Activated CD4-positive, alpha-beta T cell treated with anti-CD3 and anti-CD28 coated beads, Interleukin-2, amount 10 ng/mL, durations not matched to agents 7 days and 5 days (primary cell): ENCODE measurements around the gene SND1. TPM values are rescaled to one million over a fixed set of nuclear protein-coding genes. Genes with fewer than 3 reads are reported as not detected.

Source experiments
- CTCF ChIA-PET: fragments of 350-600 bp; sonication (Branson Sonifier 250); formaldehyde crosslinking; loops from one replicate; lab custom pipeline; 2021; ENCODE audit warnings: antibody characterized with exemption; lab: Charles Lee
- POLR2A ChIA-PET: fragments of 350-600 bp; sonication (Branson Sonifier 250); formaldehyde crosslinking; loops from one replicate; lab custom pipeline; 2021; ENCODE audit warnings: antibody characterized with exemption; lab: Charles Lee
- DNase-seq: peaks from one replicate; pipeline ENCODE4 v3.0.0-alpha.2; 2020
- H3K27ac Mint-ChIP-seq: one replicate; pipeline ENCODE4 v1.8.0; 2021; ENCODE audit warnings: mild to moderate bottlenecking, moderate library complexity, mixed read lengths
- H3K27me3 Mint-ChIP-seq: one replicate; pipeline ENCODE4 v1.8.0; 2021; ENCODE audit warnings: mixed read lengths
- H3K36me3 Mint-ChIP-seq: one replicate; pipeline ENCODE4 v1.8.0; 2021; ENCODE audit warnings: low read depth, mixed read lengths
- H3K4me1 Mint-ChIP-seq: one replicate; pipeline ENCODE4 v1.8.0; 2021; ENCODE audit warnings: mixed read lengths
- H3K4me3 Mint-ChIP-seq: one replicate; pipeline ENCODE4 v1.8.0; 2021; ENCODE audit warnings: mild to moderate bottlenecking, moderate library complexity, mixed read lengths
- H3K9me3 Mint-ChIP-seq: one replicate; pipeline ENCODE4 v1.8.0; 2021; ENCODE audit warnings: mixed read lengths
- total RNA-seq, 2 experiments: library from RNA; stranded (reverse); gene quantifications; one replicate each; pipeline ENCODE4 v1.2.3, GENCODE V29; 2021

SND1 gene
- total RNA-seq, 2 experiments from 2014 or later = 141 to 163 TPM

- POLR2A ChIA-PET = no interaction called here
These were observed 192.8 kb downstream of the SND1 start for GRCh38 chr7:127844707-127845331.

GRCh38 chr7:127845522-127846214 lies 193.7 kb downstream of the SND1 start:
- ChIA-PET POLR2A (no interaction called here), CTCF (no interaction called here)
- Mint-ChIP-seq H3K4me1 (peaks cover 15% of the 10 kb centered on the region), H3K4me3 (no peak overlapping the region), H3K9me3 (no peaks in the 10 kb centered on the region), H3K36me3 (peaks cover 36% of the 10 kb centered on the region), H3K27me3 (no peaks in the 10 kb centered on the region), H3K27ac (no peak overlapping the region)
- no peak for DNase-seq

More at GRCh38 chr7:127844707-127845331, 192.8 kb downstream of the SND1 start:
- Mint-ChIP-seq H3K27me3 (no peaks in the 10 kb centered on the region), H3K27ac (no peak overlapping the region), H3K4me1 (peaks cover 7% of the 10 kb centered on the region), H3K36me3 (peaks cover 29% of the 10 kb centered on the region), H3K4me3 (no peak overlapping the region), H3K9me3 (no peaks in the 10 kb centered on the region)
- no peak for DNase-seq
- CTCF ChIA-PET = interaction anchor here (1.5 kb wide), 1 partner anchor 10 kb away, joined by 6 read pairs; no protein-coding TSS in a partner anchor

GRCh38 chr7:127847641-127848040 lies 195.6 kb downstream of the SND1 start:
- no peak for DNase-seq
- Mint-ChIP-seq H3K27ac (no peak overlapping the region), H3K4me3 (no peak overlapping the region), H3K27me3 (no peaks in the 10 kb centered on the region), H3K9me3 (no peaks in the 10 kb centered on the region), H3K4me1 (peaks cover 16% of the 10 kb centered on the region), H3K36me3 (peaks cover 38% of the 10 kb centered on the region)
- CTCF ChIA-PET = interaction anchor here (0.6 kb wide), 1 partner anchor 176 kb away, joined by 3 read pairs; no protein-coding TSS in a partner anchor
- POLR2A ChIA-PET = no interaction called here

- H3K4me3 Mint-ChIP-seq = no peak overlapping the region
- peaks cover 37% of the 10 kb centered on the region for H3K36me3 Mint-ChIP-seq
- CTCF ChIA-PET = no interaction called here
- H3K27me3 Mint-ChIP-seq = no peaks in the 10 kb centered on the region
- no peak overlapping the region for H3K27ac Mint-ChIP-seq
- no peak for DNase-seq
- POLR2A ChIA-PET = no interaction called here
- H3K4me1 Mint-ChIP-seq = peaks cover 20% of the 10 kb centered on the region
- H3K9me3 Mint-ChIP-seq = no peaks in the 10 kb centered on the region
These were observed 196.2 kb downstream of the SND1 start for GRCh38 chr7:127848241-127848640.

- ChIA-PET CTCF (no interaction called here), POLR2A (no interaction called here)
- Mint-ChIP-seq H3K9me3 (no peaks in the 10 kb centered on the region), H3K36me3 (peaks cover 33% of the 10 kb centered on the region), H3K4me1 (peaks cover 20% of the 10 kb centered on the region), H3K27ac (no peak overlapping the region), H3K27me3 (no peaks in the 10 kb centered on the region), H3K4me3 (no peak overlapping the region)
- DNase-seq = no peak
These were observed 198.2 kb downstream of the SND1 start for GRCh38 chr7:127850195-127850594.

GRCh38 chr7:127854383-127854782 lies 202.4 kb downstream of the SND1 start:
- H3K27ac Mint-ChIP-seq = no peak overlapping the region
- CTCF ChIA-PET = interaction anchor here (0.7 to 1.1 kb wide), 2 partner anchors 10 to 691 kb away, joined by 3 to 6 read pairs; no protein-coding TSS in a partner anchor
- peaks cover 11% of the 10 kb centered on the region for H3K27me3 Mint-ChIP-seq
- H3K4me1 Mint-ChIP-seq = peaks cover 51% of the 10 kb centered on the region
- no peak for DNase-seq
- H3K4me3 Mint-ChIP-seq = no peak overlapping the region
- H3K9me3 Mint-ChIP-seq = no peaks in the 10 kb centered on the region
- H3K36me3 Mint-ChIP-seq = peaks cover 24% of the 10 kb centered on the region
- POLR2A ChIA-PET = no interaction called here

GRCh38 chr7:127857464-127857841 lies 205.5 kb downstream of the SND1 start:
- H3K4me1 Mint-ChIP-seq = peaks cover 51% of the 10 kb centered on the region
- ChIA-PET CTCF (interaction anchor here (0.7 kb wide), 1 partner anchor 760 kb away, joined by 4 read pairs; no protein-coding TSS in a partner anchor), POLR2A (no interaction called here)
- H3K9me3 Mint-ChIP-seq = no peaks in the 10 kb centered on the region
- peaks cover 15% of the 10 kb centered on the region for H3K36me3 Mint-ChIP-seq
- H3K27me3 Mint-ChIP-seq = peaks cover 14% of the 10 kb centered on the region
- DNase-seq = no peak
- no peak overlapping the region for H3K27ac Mint-ChIP-seq
- no peak overlapping the region for H3K4me3 Mint-ChIP-seq

- CTCF ChIA-PET = no interaction called here
- Mint-ChIP-seq H3K36me3 (peaks cover 15% of the 10 kb centered on the region), H3K27me3 (peaks cover 14% of the 10 kb centered on the region), H3K9me3 (no peaks in the 10 kb centered on the region), H3K27ac (no peak overlapping the region), H3K4me3 (no peak overlapping the region), H3K4me1 (peaks cover 46% of the 10 kb centered on the region)
- POLR2A ChIA-PET = no interaction called here
- DNase-seq = no peak
These were observed 206.3 kb downstream of the SND1 start for GRCh38 chr7:127858091-127858914.

- Mint-ChIP-seq H3K27me3 (peaks cover 14% of the 10 kb centered on the region), H3K4me1 (peaks cover 46% of the 10 kb centered on the region), H3K36me3 (peaks cover 15% of the 10 kb centered on the region), H3K27ac (no peak overlapping the region), H3K9me3 (no peaks in the 10 kb centered on the region), H3K4me3 (no peak overlapping the region)
- no peak for DNase-seq
- ChIA-PET CTCF (no interaction called here), POLR2A (no interaction called here)
These were observed 206.9 kb downstream of the SND1 start for GRCh38 chr7:127858915-127859189.

- peaks cover 48% of the 10 kb centered on the region for H3K4me1 Mint-ChIP-seq
- H3K27ac Mint-ChIP-seq = no peak overlapping the region
- no peak for DNase-seq
- no peaks in the 10 kb centered on the region for H3K9me3 Mint-ChIP-seq
- CTCF ChIA-PET = no interaction called here
- H3K36me3 Mint-ChIP-seq = peaks cover 16% of the 10 kb centered on the region
- POLR2A ChIA-PET = no interaction called here
- no peak overlapping the region for H3K4me3 Mint-ChIP-seq
- H3K27me3 Mint-ChIP-seq = peaks cover 14% of the 10 kb centered on the region
These were observed 207.3 kb downstream of the SND1 start for GRCh38 chr7:127859330-127859729.

GRCh38 chr7:127862525-127862924 lies 210.5 kb downstream of the SND1 start:
- Mint-ChIP-seq H3K4me3 (no peak overlapping the region), H3K27me3 (peaks cover 6% of the 10 kb centered on the region), H3K36me3 (peaks cover 33% of the 10 kb centered on the region), H3K9me3 (no peaks in the 10 kb centered on the region), H3K4me1 (peaks cover 45% of the 10 kb centered on the region), H3K27ac (no peak overlapping the region)
- DNase-seq = no peak
- CTCF ChIA-PET = interaction anchor here (1.4 kb wide), 1 partner anchor 10 kb away, joined by 4 read pairs; no protein-coding TSS in a partner anchor
- POLR2A ChIA-PET = no interaction called here

- CTCF ChIA-PET = interaction anchor here (1.4 kb wide), 1 partner anchor 11 kb away, joined by 4 read pairs; no protein-coding TSS in a partner anchor
- no peak overlapping the region for H3K4me3 Mint-ChIP-seq
- DNase-seq = no peak
- POLR2A ChIA-PET = no interaction called here
- H3K9me3 Mint-ChIP-seq = no peaks in the 10 kb centered on the region
- peaks cover 36% of the 10 kb centered on the region for H3K36me3 Mint-ChIP-seq
- H3K27ac Mint-ChIP-seq = no peak overlapping the region
- H3K27me3 Mint-ChIP-seq = peaks cover 6% of the 10 kb centered on the region
- H3K4me1 Mint-ChIP-seq = peaks cover 39% of the 10 kb centered on the region
These were observed 211.1 kb downstream of the SND1 start for GRCh38 chr7:127863082-127863481.

GRCh38 chr7:127865466-127865865 lies 213.5 kb downstream of the SND1 start:
- H3K27me3 Mint-ChIP-seq = no peaks in the 10 kb centered on the region
- H3K27ac Mint-ChIP-seq = no peak overlapping the region
- no peak overlapping the region for H3K4me3 Mint-ChIP-seq
- ChIA-PET CTCF (interaction anchor here (0.6 to 1.3 kb wide), 3 partner anchors 10 to 152 kb away, joined by 3 to 6 read pairs (median 3); no protein-coding TSS in a partner anchor), POLR2A (no interaction called here)
- no peaks in the 10 kb centered on the region for H3K9me3 Mint-ChIP-seq
- peaks cover 16% of the 10 kb centered on the region for H3K4me1 Mint-ChIP-seq
- no peak for DNase-seq
- H3K36me3 Mint-ChIP-seq = peaks cover 30% of the 10 kb centered on the region
